Kidney (tissue), 14 donors: ENCODE data around the gene AOPEP. TPM values are rescaled to one million over a fixed set of nuclear protein-coding genes. Genes with fewer than 3 reads are reported as not detected.

Experiments used
- DNase-seq, 5 donors: peaks; one replicate each; pipeline ENCODE4 v3.0.0-alpha.2; 2013 to 2020
- FAIRE-seq: peaks from 2 replicates; lab custom pipeline; 2012; peaks lifted over from hg19 to GRCh38; lab: Jason Lieb, UNC
- H3K27ac ChIP-seq, 2 donors: one replicate each; pipeline ENCODE4 v1.7.0; 2013; ENCODE audit warnings: low read depth in 2 of 2, low read length in 2 of 2, inconsistent platforms in 1 of 2
- H3K27me3 ChIP-seq: one replicate; pipeline ENCODE4 v1.7.1; 2013; ENCODE audit warnings: low read length, inconsistent platforms; ENCODE audit not compliant: control insufficient read depth, insufficient read depth
- H3K36me3 ChIP-seq, 3 donors: one replicate each; pipeline versions ENCODE4 v1.7.0 to v1.7.1; 2013; ENCODE audit warnings: low read length in 3 of 3, control low read depth in 1 of 3, inconsistent platforms in 1 of 3; ENCODE audit not compliant: insufficient read depth in 3 of 3, control insufficient read depth in 2 of 3
- H3K4me1 ChIP-seq, 3 donors: one replicate each; pipeline versions ENCODE4 v1.7.0 to v1.7.1; 2013; ENCODE audit warnings: low read length in 3 of 3, inconsistent platforms in 1 of 3, low read depth in 1 of 3; ENCODE audit not compliant: control insufficient read depth in 2 of 3, insufficient read depth in 2 of 3
- H3K4me3 ChIP-seq, 3 donors: one replicate each; pipeline versions ENCODE4 v1.7.0 to v1.8.1; 2013; ENCODE audit warnings: low read length in 3 of 3, control low read depth in 1 of 3, inconsistent platforms in 1 of 3
- H3K9ac ChIP-seq, 3 donors: one replicate each; pipeline versions ENCODE4 v1.7.0 to v1.7.1; 2013; ENCODE audit warnings: low read length in 3 of 3, control low read depth in 1 of 3, inconsistent platforms in 1 of 3
- H3K9me3 ChIP-seq, 3 donors: one replicate each; pipeline versions ENCODE4 v1.7.0 to v1.7.1; 2013; ENCODE audit warnings: low read length in 3 of 3, control low read depth in 1 of 3, inconsistent platforms in 1 of 3; ENCODE audit not compliant: control insufficient read depth in 2 of 3, insufficient read depth in 1 of 3
- CTCF ChIP-seq: IDR thresholded peaks from 3 replicates; pipeline ENCODE4 v1.5.1; 2012; ENCODE audit warnings: mild to moderate bottlenecking, moderate library complexity, borderline replicate concordance; ENCODE audit not compliant: insufficient read depth; ENCODE audit errors: extremely low read depth
- intact Hi-C: fragments of 100-400 bp; cut with DNase I; formaldehyde crosslinking; loops from one replicate; pipeline ENCODE4 v1.11.1; 2022
- polyA plus RNA-seq: library from polyadenylated mRNA; stranded (reverse); fragments of 350-450 nt; fragmentation: Illumina TruSeq; extraction: RNeasy Lipid Tissue Mini Kit (QIAGEN cat#74804); gene quantifications from one replicate; pipeline ENCODE4 v1.2.3, GENCODE V29; 2014; ENCODE audit warnings: low read depth, low replicate concordance; ENCODE audit not compliant: insufficient read depth
- total RNA-seq: library from RNA; stranded (reverse); fragmentation: NEBNext Ultra II Directional; extraction: Animal tissue kit (Norgen Biotek cat#: 25700); gene quantifications from one replicate; pipeline ENCODE4 v1.2.1, GENCODE V29; 2021
- donor health status: control.
- donor health status: control.
- donor health status: control.
- donor health status: control.
- donor health status: control.
- donor health status: DM: yes; HTN: yes; CAD: no.
- donor health status: Normal renal cell carcinoma (clear cell type).

The AOPEP gene
- total and polyA plus RNA-seq, 2 donors from 2014 or later = 52.2 to 119 TPM

- intact Hi-C loops = no loop called here
- H3K27me3 ChIP-seq = no peaks in the 10 kb centered on the region
- FAIRE-seq (no peak), DNase-seq (no peak)
- no peak overlapping the region for H3K4me3 ChIP-seq
- H3K9ac ChIP-seq = no peak overlapping the region
- H3K27ac ChIP-seq = peak overlapping the region; percentile 7 to 43
- TF ChIP-seq CTCF = no peak
- no peaks in the 10 kb centered on the region for H3K36me3 ChIP-seq
- peaks cover 6 to 28% (median 27%) of the 10 kb centered on the region in 3 donors for H3K4me1 ChIP-seq
- no peaks in the 10 kb centered on the region for H3K9me3 ChIP-seq
Measured at GRCh38 chr9:94925751-94926430, 199.4 kb downstream of the AOPEP start.

- Histone ChIP-seq H3K9me3 (no peaks in the 10 kb centered on the region), H3K27ac (peak overlapping the region in 1 of 2 donors; percentile 43), H3K4me1 (peaks cover 6 to 27% (median 23%) of the 10 kb centered on the region in 3 donors), H3K9ac (no peak overlapping the region), H3K27me3 (no peaks in the 10 kb centered on the region), H3K4me3 (no peak overlapping the region), H3K36me3 (no peaks in the 10 kb centered on the region)
- intact Hi-C loops = no loop called here
- no peak for DNase-seq
- TF ChIP-seq CTCF = no peak
- no peak for FAIRE-seq
Measured at GRCh38 chr9:94926431-94926800, 199.9 kb downstream of the AOPEP start.

- DNase-seq (no peak), FAIRE-seq (no peak)
- H3K9me3 ChIP-seq = no peaks in the 10 kb centered on the region
- intact Hi-C loops = no loop called here
- H3K9ac ChIP-seq = no peak overlapping the region
- no peak overlapping the region for H3K27ac ChIP-seq
- peaks cover 4 to 22% (median 19%) of the 10 kb centered on the region in 3 donors for H3K4me1 ChIP-seq
- H3K4me3 ChIP-seq = no peak overlapping the region
- H3K36me3 ChIP-seq = no peaks in the 10 kb centered on the region
- H3K27me3 ChIP-seq = no peaks in the 10 kb centered on the region
- TF ChIP-seq CTCF = no peak
Measured at GRCh38 chr9:94927048-94927761, 200.7 kb downstream of the AOPEP start.
